GM12872 (cell line): ENCODE measurements around the gene SNRK.

Source experiments
- TF ChIP-seq, protein P1 (sequence below): IDR thresholded peaks from 3 replicates; pipeline ENCODE4 v1.5.1; 2011; ENCODE audit warnings: low read depth, mild to moderate bottlenecking, low read length, moderate library complexity; ENCODE audit not compliant: insufficient read depth

SNRK gene

GRCh38 chr3:43307226-43307625 lies 20.9 kb downstream of the SNRK start:
- TF ChIP-seq, protein P1, sequence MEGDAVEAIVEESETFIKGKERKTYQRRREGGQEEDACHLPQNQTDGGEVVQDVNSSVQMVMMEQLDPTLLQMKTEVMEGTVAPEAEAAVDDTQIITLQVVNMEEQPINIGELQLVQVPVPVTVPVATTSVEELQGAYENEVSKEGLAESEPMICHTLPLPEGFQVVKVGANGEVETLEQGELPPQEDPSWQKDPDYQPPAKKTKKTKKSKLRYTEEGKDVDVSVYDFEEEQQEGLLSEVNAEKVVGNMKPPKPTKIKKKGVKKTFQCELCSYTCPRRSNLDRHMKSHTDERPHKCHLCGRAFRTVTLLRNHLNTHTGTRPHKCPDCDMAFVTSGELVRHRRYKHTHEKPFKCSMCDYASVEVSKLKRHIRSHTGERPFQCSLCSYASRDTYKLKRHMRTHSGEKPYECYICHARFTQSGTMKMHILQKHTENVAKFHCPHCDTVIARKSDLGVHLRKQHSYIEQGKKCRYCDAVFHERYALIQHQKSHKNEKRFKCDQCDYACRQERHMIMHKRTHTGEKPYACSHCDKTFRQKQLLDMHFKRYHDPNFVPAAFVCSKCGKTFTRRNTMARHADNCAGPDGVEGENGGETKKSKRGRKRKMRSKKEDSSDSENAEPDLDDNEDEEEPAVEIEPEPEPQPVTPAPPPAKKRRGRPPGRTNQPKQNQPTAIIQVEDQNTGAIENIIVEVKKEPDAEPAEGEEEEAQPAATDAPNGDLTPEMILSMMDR, result no peak

DNA sequence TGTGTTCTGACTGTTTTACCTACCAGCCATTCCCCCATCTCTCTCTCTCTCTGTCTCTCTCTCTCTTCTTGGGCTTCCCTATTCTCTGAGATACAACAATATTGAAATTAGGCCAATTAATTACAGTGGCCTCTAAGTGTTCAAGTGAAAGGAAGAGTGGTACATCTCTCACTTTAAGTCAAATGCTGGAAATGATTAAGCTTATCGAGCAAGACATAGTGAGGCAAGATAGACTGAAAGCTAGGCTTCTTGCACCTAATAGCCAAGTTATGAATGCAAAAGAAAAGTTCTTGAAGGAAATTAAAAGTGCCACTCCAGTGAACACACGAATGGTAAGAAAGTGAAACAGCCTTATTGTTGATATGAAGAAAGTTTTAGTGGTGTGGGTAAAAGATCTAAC lies 21.3 kb downstream of the SNRK start:
- TF ChIP-seq, protein P1, result no peak

DNA sequence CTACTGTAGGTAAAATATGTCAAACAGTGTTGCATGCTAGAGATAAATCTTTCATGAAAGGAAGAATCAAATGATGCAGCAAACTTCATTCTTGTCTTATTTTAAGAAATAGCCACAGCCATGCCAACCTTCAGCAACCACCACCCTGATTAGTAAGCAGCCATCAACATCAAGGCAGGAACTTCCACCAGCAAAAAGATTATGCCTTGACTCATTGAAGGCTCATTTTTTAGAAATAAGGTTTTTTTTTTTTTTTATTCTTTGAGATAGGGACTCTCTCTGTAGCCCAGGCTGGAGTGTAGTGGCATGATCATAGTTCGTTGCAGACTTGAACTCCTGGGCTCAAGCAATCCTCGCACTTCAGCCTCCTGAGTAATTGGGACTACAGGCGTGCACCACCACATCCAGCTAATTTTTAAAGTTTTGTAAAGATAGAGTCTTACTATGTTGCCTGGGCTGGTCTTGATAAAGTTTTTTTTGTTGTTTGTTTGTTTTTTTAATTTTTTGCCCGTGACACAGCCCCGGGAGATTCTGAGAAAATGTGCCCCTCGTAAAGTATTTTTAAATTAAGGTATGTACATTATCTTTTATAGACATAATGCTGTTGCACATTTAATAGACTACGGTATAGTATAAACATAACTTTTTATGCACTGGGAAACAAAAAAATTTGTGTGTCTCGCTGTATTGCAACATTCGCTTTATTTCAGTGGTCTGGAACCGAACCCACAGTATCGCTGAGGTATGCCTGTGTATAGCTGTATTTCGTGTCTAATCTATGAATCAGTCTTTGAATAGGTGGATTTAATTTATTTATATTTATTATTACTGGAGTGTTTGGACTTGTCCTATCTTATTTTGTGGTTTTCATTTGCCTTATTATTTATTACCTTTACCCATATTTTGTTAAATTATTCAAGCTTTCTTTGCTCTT lies 23.3 kb downstream of the SNRK start:
- TF ChIP-seq, protein P1, result no peak

- TF ChIP-seq, protein P1, result no peak
Measured at GRCh38 chr3:43316783-43317460, 30.6 kb downstream of the SNRK start.

DNA sequence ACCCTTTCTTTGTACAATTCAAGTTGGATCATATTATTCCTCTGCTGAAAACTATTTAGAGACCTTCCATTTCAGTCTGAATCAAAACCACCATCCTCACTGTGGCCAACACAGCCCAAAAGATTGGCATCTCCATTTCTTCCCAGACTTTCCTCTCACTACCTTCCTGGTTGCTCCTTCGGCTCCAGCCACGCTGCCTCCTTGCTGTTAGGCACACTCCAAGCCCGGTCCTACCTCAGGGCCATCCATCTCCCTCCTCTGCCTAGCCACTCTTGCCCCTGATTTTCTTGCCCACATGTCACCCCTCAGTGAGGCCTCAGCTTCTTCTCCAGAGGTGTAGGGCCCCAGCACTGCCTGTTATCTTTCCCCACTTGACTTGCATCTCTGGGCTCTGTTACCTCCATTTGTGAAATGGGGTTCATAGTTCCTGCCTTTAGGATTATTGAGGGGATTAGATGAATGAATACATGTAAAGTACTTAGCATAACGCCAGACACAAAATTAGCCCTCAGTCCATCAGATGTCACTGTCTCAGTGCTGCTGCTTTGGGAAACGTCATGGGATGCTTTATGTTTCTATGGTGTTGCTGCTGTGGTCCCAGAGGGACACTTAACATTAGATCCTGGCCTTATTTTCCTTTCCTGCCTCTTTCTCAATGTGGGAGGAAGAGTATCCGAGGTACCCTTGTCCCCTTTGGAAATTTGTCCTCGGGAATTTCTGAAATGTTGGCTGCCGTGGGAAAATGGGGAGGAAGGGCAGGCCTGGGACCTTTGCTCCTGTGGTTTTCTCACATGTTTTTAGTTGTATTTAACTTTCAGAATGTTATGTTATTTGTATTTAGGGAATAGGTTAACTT lies 31.3 kb downstream of the SNRK start:
- TF ChIP-seq, protein P1, result no peak

DNA sequence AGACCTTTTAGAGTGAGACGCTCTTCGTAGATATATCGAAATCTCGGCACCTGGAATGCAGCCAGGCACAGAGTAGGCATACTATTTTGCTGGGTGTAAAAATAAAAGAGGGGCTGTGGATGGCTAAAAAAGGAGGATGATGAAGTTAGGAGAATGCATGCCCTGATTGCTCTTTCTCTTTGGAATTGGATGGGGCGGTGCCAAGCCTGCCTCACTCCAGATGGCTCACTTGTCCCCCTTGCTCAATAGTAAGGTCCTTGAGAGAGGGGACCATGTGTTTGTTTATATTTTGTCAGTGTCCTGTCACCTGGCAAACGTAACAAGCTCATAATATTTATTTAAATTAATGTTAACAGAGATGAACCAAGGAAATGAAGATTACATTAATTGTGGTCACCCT lies 33.0 kb downstream of the SNRK start:
- TF ChIP-seq, protein P1, result no peak

DNA sequence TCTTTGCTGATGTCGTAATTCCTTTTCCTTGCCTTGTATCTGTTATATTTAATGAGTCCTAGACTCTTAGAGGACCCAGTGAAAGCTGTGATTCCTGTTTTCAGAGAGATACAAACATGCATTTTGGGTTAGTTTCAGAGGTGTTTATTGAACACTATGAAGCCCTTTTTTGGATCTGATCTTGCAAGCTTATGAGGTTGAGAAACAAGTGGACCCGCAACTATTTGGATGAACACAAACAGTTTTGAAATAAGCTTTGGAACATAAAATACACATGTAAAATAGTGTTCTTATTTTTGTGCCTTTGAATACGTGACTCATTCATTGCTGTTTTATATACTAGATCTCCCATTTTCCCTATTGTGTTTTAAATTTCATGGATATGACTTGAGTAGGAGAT lies 33.5 kb downstream of the SNRK start:
- TF ChIP-seq, protein P1, result no peak
